HG03039 (cell line): ENCODE results near the gene VAV2.

Source experiments
- ATAC-seq: cut with Tn5 transposase; IDR thresholded peaks from one replicate; pipeline ENCODE4 v1.9.1; 2021; ENCODE audit warnings: mild to moderate bottlenecking, moderate library complexity; ENCODE audit not compliant: unreplicated experiment

Gene VAV2

DNA sequence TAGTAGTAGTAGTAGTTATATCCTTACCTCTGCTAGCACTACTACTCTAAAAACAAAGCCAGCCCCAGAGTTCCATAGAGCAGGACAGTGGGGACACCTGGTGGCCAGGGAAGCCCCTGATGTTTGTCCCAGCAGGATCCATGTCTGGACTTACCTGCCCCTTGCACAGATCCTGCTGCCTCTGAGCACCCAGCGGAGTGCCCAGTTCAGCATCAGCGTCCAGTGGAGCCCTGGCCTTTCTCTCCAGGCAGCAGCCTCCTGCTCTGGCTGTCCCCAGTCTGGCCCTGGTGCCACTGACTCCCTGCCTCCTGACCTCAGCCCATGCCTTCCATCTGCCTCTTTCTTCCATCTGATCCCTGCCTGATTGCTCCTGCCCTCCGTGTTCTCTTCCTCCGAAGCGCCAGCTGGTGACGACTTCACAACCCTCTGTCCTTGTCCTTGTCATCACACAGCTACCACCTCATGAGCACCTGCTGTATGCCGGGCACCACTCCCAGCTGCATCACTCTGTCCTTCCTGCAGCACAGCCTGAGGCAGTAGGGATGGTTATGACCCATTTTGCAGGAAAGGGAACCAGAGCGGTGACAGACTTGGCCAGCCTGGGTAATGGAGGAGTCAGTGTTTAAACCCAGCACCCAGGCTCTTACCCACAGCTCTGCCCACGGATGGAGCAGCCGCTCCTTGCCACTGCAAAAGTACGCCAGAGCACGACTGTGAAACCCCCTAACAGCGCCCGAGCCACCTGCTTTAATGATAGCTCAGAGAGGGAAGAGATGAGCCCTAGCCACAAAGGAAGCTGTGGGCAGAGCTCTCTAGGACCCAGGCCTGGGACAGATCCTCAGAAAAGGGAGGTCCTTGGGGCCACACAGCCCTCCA lies 265.5 kb downstream of the VAV2 start:
- no peak for ATAC-seq

DNA sequence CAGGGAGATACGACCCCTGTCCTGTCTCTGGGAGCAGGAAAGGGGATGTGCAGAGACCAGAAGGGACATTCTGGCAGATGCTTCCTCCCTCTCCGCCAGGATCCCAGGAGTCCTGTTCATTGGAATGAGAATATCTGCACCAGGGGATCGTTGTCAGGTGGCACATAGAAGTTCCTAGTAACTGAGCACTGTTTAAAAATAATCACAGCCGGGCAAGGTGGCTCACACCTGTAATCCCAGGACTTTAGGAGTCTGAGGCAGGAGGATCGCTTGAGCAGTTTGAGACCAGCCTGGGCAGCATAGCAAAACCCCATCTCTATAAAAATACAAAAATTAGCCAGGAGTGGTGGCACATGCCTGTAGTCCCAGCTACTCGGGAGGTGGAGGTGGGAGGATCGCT lies 266.2 kb downstream of the VAV2 start:
- ATAC-seq: no peak

DNA sequence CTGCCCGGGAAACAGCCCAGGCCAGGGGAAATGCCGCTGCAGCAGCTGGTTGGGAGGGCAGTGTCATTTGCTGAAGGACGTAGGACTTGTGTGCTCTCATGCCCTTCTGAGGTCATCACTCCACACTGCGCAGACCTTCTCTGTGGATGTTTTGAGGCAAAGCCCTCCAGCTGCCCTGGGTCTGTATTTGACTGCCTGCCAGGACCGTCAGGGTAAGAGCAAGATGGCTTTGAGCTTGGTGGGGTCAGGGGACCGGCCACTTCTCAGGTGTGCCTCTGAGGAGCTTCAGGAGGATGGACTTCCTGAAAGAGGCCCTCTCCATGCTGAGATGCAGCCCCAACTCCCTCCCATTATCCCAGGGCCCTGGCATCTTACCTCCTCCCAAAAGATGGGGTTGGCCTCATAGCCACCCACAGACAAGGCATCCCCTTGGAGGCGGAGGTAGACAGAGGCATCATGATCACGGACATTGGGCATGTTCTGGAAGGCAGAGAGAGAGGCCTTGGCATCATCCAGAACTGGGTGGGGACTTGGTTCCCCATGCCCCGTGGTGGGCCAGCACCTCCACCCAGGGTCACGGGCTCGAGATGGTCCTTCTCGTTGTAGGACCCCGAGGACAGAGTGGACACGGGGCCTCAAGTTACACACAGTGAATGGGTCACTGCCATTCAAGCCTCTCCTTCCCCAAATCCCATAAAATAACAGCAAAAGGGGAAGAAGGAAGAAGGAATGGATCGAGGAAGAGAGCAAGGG lies 273.4 kb downstream of the VAV2 start:
- no peak for ATAC-seq

DNA sequence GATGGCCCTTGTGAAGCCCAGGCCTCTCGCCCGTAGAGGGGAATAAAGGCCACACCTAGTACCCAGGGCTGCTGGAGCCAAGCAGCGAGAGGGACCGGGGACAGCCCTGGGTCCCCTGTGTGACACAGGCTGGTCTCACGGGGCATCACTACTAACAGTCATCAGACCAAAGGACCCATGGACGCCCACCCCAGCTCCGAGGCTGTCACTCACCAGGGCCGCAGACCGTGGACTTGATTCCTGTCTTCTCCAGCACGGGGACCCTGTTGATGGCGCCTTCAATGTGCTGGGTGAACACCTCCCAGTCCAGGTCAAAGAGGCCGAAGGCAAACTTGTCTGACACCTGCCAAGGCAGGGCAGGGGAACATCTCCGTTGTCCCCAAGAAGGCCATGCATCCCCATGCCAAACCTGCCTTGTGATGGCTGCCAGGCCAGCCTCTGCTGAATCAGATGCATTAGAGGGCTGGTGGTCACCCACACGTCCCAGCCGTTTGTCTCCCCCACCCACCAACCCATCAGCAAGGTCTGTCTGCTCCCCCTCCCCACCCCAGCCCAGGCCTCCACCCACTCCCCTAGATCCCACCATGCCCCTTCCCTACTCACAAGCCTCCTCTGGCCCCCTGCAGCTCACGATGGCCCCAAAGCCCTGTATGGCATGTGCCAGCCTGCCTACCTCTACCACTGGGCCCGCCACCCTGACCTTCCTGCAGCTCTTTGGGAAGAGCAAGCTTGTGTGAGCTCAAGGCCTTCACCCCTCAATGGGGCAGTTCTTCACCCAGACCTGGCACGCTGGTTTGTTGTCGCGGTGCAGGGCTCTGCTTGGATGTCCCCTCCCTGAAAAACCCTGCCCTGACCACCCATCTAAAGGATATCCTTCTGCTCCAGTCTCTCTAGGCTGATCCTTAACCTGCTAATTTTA lies 274.8 kb downstream of the VAV2 start:
- no peak for ATAC-seq

DNA sequence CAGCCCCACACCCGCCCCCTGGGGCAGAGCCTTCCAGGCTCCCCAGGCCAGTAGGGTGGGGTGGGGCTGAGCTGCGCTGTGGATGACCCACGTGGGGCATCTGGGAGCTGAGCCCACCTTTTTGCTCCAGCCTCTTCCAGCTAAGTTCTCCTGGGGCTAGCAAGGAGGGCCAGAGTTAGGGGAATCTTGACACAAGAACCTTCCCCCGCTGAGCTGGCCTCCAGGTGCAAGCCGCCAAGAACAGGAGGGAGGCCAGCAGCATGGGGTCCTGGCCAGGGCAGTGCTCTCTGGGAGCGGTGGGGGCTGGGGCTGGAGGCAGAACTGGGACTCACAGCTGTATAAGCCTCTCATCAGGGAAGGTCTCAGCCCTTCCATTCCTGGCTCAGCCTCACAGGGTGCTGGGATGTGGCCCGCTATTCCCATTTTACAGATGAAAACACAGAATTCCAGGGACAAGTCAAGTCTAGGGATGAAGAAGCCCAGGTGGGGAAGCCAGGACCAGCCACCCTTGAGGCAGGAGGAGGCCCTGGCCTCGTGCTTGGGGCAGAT lies 275.5 kb downstream of the VAV2 start:
- ATAC-seq: no peak

DNA sequence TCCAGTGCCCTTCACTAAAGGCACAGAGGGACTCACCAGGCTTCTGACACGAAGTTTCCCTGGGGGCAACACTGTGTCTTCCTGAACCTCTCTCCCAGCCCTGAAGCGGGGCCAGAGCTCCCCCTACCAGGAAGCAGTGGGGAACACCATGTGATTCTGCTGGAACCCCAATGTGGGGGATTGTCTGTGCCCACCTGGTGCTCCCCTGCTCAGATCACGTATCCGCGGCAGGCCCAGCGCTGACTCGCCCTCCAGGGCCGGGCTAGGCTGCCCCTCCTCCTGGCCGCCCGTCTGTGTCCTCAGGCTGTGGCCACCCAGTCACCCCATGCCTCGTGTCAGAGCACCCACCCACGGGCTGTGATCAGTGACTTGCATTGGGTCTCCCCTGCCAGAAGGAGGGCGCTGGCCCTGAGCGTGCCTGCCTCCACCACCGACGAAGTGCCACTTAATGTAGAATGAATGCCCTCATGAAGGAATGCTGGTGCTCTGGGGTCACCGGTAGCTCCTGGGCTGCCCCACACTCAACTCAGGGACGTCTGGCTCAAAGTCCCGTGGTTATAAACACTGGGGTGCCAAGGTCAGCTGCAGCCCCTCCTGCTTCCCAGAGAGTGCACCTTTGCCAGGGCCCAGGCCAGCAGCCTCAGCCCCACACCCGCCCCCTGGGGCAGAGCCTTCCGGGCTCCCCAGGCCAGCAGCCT lies 276.1 kb downstream of the VAV2 start:
- no peak for ATAC-seq

DNA sequence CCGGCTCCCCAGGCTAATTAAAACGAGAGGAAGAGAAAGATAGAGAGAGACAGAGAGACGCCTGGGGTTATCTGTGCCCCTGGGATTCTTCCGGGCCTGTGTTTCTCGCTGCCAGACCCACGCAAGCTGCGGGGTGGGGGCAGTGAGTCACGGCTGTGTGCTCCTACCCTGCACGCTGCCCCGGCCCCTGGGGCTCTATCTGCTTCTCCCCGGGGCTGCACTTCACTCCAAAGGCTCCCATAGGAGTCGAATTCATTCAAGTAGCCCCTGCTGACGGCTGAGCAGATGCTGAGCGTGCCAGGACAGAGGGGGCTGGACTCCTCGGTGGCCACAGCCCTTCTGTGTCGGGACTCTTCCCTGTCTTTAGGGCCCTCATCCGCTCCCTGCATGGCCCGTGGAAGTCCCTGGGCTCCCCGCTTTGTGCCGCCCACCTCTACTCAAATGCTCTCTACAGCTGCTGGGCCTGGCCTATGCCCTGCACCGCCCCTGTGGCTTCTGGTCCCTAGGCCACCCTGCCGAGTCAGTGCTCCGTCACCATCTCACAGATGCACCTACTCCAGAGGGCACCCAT lies 276.7 kb downstream of the VAV2 start:
- ATAC-seq: no peak

DNA sequence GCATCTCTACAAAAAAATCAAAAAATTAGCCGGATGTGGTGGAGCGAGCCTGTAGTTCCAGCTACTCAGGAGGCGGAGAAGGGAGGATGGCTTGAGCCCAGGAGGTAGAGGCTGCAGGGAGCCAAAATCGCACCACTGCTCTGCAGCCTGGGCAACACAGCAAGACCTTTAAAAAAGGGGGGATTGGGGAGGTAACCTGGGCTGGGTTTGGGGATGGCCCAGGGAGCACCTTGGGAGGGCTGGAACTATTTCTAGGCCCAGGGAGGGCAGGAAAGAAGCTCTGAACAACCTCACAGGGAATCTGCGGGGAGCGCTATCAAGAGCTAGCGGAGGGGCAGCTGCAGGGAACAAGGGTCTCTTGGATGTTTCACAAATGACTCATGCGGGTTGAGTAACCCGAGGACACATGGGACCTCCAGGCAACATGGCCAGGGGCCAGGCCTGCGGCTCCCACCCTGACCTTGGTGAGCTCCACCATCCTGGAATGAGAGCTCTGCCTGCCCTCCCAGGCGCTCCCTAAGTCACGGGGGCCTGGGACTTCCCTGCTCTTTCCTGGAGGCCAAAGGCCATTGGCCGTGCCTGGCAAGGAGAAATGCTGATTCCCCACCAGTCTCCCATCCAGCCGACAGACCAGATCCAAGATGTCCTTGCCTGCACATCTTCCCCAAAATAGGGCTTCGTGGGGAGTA lies 277.4 kb downstream of the VAV2 start:
- no peak for ATAC-seq

DNA sequence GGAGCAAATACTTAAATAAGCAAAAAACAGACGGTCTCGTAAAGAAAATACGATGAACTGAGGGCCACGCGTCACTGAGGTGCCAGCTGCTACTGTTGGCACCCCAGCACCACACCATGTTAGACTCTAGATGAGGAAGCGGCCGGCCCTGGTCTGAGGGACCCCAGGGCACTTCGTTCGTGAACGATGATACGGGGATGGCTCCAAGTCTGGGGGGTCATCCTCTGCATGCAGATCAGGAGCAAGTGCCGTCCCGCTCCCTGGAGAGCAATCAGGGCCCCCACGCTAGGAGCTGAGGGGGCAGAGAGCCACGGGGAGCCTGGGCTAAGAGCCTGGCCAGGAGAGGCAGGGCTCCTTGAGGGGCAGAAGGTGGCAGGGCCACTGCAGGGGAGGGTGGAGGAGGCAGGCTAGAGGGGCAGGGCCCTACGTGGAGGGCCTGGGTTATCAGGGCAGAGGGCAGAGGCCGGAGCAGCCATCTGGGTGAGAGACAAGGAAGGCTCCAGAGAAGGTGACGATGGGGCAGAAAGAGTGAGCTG lies 278.1 kb downstream of the VAV2 start:
- ATAC-seq: no peak

DNA sequence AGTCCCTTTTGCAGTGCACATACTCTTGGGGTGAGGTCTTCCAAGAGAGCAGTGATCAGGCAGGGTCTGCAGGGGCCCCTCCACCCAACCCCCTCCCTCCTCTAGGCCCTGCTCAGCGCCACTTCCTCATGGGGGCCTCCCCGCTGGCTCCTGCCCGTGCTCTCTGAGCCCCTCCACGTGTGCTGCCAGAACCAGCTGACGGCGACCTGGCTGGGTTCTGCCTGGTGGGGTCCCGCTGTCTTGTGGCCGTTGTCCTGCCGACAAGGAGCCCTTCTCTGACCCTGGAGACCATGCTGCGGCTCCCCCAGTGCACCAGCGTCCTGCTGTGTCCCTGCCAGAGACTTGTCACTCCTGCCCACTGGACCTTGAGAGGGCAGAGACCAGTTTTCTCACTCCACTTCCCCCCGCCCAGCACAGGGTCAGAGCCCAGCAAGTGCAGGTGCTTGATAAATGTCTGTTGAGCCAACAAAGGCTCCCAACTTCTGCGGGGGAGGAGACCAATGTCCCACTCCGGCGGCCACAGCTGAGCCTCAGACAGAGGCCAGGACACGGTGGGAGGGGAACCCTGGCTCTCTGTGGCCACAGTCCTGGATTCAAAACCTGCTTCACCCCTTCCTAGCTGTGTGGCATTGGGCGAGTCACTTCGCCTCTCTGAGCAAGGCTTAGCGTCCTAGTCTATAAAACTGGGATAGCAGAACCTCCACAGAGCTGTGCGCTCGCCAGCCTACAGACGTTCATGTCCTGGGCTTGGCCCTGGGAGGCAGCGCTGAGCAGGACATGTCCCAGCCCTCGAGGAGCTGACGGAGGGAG lies 278.8 kb downstream of the VAV2 start:
- ATAC-seq: no peak

DNA sequence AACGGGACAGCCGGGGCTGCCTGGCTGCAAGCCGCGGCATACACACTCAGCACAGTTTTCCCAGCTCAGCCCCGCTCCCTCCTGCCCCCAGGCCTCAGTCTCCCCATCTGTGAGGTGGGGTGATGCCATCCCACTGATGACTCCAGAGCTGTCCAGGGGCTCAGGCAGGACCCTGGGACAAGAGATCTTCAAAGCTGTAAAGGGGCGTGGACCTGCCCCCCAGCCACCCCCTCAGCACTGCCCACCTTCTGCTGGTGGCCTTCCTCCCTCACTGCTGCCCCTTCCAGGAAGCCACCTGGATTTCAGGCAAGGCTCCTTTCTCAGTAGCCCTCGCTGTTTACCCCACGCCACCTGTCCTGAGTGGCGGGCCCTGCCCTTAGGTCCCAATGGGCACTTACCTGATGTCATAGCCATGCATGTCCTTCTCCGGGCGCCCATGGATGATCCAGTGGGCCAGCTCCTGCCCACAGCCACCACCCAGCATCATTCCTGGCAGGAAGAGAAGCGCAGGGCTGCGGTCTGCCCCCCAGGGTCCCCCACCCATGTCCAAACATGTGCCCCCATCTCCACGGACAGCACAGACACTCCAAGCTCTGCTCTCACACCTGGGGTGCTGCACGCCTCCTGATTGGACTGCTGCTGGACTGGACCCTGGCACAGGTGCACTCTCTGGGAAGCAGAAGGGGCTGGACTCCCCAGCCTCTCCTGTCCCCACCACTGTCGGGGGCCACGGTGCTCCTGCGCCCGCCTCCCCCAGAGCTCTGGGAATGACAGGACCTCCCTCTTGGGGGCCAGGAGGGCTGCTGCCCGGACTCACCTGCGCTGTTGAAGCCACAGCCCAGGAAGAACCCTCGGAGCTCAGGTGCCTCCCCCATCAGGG lies 279.7 kb downstream of the VAV2 start:
- no peak for ATAC-seq
